Stimulated activated CD4-positive, alpha-beta T cell treated with anti-CD3 and anti-CD28 coated beads, Interleukin-1b, Interleukin-23, amount 100 ng/mL, for 1 hour (primary cell): ENCODE data around the gene RRP12.

ENCODE experiments used
- DNase-seq, 2 donors: peaks; one replicate each; pipeline ENCODE4 v3.0.0-alpha.2; 2020; ENCODE audit warnings: low read depth in 2 of 2

RRP12 gene

DNA sequence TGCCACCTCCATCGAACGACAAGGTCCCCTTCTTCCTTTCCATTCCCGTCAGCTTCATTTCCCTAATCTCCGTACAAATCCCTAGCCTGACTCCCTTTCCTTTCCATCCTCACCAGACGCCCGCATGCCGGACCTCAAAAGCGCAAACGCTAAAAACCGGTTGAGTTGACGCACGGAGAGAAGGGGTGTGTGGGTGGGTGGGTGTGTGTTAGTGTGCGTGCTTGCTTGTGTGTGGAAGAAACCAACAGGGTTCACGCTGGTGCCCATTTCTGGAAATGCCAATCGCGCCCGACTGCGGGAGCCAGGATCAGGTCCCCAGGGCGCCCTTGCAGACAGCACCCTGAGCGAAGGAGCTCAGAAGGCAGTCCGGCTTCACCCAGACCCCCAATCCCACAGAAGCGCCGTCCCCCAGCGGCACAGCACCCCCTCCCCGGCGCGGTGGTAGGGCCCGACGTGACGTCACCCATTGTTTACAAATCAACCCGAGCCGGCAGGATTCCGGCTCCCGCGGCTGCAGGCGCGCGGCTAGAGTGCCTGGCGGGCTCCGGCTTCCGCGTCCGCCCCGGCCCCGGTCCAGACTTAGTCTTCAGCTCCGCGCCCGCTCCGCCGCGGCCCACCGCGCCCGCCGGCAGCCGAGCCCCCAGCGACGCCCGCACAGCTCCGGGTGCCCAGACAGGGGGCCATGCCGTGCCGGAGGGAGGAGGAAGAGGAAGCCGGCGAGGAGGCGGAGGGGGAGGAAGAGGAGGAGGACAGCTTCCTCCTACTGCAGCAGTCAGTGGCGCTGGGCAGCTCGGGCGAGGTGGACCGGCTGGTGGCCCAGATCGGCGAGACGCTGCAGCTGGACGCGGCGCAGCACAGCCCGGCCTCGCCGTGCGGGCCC is 82.1 kb downstream of the RRP12 start, which contains the start of gene FRAT1:
Gene FRAT1, plus strand, starts transcription at position 500 of the 880 bp plus-strand sequence. Its CDS starts 183 bp downstream, at position 683.
- DNase-seq: peak; percentile 69 to 80

DNA sequence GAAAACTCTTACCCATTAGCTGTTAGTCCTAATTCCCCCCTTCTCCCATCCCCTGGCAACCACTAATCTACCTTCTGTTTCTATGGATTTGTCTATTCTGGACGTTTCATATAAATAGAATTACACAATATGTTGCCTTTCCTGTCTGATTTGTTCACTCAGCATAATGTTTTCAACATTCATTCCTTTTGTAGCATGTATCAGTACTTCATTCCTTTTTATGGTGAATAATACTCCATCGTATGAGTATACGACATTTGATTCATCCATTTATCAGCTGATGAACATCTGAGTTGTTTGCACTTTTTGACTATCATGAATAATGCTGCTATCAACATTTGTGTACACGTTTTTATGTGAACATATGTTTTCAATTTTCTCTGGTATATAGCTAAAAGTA is 86.5 kb downstream of the RRP12 start:
- no peak for DNase-seq

DNA sequence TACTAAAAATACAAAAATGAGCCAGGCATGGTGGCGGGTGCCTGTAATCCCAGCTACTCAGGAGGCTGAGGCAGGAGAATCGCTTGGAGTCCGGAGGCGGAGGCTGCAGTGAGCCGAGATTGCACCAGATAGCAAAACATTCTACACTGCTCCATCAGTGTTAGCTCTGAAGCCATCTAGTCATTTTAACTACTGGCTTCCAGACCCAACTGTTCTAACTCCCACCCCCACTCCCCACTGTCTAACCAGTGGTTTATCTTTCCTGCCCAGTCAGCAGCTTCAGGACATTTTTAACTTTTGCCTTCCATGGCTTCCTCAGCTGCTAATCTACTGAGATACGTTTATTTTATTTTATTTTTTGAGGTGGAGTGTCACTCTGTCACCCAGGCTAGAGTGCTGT is 88.2 kb downstream of the RRP12 start:
- no peak for DNase-seq

DNA sequence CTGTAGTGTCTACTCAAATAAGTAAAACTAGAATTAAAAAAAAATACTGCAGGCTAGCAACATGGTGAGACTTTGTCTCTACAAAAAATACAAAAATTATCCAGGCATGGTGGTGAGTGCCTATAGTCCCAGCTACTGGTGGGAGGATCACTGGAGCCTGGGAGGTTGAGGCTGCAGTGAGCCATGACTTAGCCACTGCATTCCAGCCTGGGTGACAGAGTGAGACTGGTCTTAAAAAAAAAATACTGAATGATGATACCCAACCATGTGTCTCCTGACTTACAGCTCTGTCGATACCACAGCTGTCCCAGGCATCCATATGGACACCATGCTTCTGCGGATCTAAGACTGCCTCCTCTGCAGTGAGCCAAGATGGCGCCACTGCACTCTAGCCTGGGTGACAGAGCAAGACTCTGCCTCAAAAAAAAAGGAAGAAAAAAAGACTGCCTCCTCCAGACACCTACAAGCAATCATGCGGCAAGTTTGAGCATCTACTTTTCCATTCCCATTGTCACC is 90.0 kb downstream of the RRP12 start:
- DNase-seq: no peak

DNA sequence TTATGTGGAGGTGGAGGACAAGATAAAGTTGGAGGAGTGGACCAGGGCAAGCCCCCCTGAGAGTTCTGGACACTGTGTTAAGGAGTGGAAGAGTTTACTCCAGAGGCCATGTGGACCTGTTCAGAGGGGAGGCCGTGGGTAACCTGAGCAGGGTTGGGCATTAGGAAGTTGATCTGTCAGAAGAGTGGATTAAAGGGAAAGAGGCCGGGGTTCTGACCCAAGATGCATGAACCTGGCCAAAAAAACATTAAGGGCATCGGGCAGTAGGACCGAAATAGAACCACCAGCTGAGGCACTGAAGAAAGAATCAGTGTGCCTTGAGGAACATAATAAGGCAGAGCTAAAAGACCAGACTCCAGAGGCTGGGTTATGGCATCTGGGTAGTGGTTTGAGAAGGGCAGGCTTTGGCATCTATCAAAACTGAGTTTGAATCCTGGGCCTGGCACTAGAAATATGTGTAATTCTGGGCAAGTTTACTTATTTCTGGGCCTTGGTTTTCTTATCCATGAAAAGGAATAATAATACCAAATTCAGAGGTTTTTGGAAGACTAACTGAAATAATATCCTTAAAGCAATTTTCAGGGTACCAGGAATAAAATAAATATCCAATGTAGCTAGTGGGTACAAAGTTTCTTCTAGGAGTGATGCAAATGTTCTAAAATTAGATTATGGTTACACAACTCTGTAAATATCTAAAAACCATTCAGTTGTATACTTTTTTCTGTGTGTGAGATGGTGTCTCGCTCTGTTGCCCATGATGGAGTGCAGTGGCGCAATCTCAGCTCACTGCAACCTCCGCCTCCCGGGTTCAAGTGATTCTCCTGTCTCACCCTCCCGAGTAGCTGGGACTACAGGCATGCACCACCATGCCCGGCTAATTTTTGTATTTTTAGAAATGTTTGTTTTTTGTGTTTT is 93.0 kb downstream of the RRP12 start:
- DNase-seq: no peak

DNA sequence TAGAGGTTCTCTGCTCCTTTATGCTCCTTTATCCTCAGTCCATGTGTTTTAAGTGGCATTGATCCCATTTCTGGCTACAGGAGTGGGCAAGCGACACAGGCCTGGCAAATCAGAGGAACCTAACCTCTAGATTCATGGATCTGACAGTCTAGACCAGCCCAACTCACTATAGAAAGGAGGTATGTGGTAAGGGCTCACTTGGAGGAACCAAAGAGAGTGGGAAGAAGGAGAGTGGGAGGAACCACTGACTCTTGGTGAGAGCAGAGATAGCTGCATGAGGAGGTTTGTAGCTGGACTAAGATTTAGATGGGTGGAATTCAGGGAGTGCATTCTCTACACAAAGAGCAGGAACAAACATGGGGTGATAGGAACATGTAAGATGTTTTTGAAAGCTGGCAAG is 93.7 kb downstream of the RRP12 start:
- DNase-seq: no peak
